ENCODE data around the gene URGCP. TPM values are rescaled to one million over a fixed set of nuclear protein-coding genes. Genes with fewer than 3 reads are reported as not detected.

URGCP gene, protein sequence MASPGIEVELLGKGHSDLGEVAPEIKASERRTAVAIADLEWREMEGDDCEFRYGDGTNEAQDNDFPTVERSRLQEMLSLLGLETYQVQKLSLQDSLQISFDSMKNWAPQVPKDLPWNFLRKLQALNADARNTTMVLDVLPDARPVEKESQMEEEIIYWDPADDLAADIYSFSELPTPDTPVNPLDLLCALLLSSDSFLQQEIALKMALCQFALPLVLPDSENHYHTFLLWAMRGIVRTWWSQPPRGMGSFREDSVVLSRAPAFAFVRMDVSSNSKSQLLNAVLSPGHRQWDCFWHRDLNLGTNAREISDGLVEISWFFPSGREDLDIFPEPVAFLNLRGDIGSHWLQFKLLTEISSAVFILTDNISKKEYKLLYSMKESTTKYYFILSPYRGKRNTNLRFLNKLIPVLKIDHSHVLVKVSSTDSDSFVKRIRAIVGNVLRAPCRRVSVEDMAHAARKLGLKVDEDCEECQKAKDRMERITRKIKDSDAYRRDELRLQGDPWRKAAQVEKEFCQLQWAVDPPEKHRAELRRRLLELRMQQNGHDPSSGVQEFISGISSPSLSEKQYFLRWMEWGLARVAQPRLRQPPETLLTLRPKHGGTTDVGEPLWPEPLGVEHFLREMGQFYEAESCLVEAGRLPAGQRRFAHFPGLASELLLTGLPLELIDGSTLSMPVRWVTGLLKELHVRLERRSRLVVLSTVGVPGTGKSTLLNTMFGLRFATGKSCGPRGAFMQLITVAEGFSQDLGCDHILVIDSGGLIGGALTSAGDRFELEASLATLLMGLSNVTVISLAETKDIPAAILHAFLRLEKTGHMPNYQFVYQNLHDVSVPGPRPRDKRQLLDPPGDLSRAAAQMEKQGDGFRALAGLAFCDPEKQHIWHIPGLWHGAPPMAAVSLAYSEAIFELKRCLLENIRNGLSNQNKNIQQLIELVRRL
- 10 to 100 TPM; 38.0 to 46.7 TPM for total RNA-seq
- polyA plus RNA-seq = 10 to 100 TPM in 1 of 2 donors, 1 to 10 TPM in 1; 9.1 to 24.2 TPM
- long read RNA-seq, donor 1, full-length matches to known transcripts = 57 of 94 reads
- long read RNA-seq, donor 1, partial matches to known transcripts = 1 of 94 reads
- long read RNA-seq, donor 1, other reads (novel, unspliced or antisense) = 36 of 94 reads
- long read RNA-seq, donor 2, full-length matches to known transcripts = 36 of 63 reads
- long read RNA-seq, donor 2, partial matches to known transcripts = 1 of 63 reads
- long read RNA-seq, donor 2, other reads (novel, unspliced or antisense) = 26 of 63 reads

DNA sequence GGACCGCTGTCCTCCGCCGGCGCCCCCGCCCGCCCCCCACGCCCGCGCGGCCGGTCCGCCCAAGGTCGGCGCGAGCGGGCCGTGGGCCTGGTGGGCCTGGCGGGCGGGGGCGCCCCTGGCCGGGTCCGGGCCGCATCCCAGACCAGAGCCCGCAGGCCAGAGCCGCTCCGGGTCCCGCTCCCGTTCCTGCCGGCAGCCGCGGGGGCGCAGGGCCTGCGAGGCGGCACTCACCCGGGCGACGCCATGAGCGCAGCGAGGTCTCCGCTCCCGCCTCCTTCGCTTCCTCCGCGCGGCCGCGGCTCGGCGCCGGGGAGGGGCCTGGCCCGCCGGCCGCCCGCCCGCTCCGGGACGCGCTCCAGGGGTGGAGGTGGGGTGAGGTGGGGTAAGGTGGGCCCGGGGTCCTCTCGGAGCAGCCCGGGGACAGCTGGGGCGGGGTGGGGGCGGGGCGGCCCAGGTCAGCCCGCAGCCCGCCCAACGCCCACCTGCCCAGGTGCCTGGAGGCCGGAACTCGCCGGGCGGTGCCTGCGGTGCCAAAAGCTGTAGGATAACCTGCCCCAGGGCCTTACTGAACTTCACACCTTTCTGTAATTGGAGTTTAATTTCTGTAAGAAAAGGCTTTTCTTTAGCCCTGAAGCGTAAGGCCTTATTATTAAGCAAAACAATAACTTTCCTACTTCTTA, at the start of gene URGCP:
TSS of gene URGCP (minus strand) at position 266 of the 680 bp plus-strand sequence. CDS start at position 245, 21 bp downstream.
- no peaks in the 10 kb centered on the region for H3K36me3 ChIP-seq (ENCODE audit: control insufficient read depth in 1 of 2, insufficient read depth in 2 of 2, low read length in 1 of 2)
- 0% methylated on average over 11 to 73 of the region's 73 CpGs for WGBS, 2 donors
- intact Hi-C loops (cut with DNase I) = no loop called here
- no peaks in the 10 kb centered on the region for H3K9me3 ChIP-seq (ENCODE audit: control insufficient read depth, low read length)
- H3K4me3 ChIP-seq (ENCODE audit: low read length in 2 of 2) = peak within 1 kb of the TSS; percentile 96 to 99
- H3K27ac ChIP-seq (ENCODE audit: low read depth in 1 of 2, low read length in 2 of 2) = peak within 1 kb of the TSS; percentile 91 to 97
- no peaks in the 10 kb centered on the region for H3K27me3 ChIP-seq (ENCODE audit: control insufficient read depth in 1 of 2, insufficient read depth in 2 of 2, low read length in 1 of 2)
- no peaks in the 10 kb centered on the region for H3K4me1 ChIP-seq (ENCODE audit: control insufficient read depth in 1 of 2, insufficient read depth in 2 of 2, low read length in 2 of 2)
- ATAC-seq (ENCODE audit: low FRiP score) = peak; percentile 70
- DNase-seq = peak; percentile 68 to 88

DNA sequence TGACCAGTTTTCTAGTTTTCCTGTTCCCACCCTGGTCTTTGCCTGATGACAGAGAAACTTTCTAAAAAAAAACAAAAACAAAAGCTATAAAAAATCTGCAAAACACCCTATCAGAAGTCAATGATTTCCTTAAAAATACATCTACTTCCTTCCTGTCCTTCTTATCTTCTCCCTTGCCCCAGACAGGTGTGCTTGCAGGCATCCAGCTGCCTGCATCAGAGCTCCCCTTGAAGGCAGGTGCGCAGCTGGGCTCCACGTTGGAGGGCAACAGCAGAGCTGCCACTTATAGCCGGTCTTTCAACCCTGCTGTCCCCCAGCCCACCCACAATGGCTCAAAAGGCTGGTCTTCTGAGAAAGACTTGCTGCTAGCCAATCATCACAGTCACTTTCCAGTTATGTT, 49.6 kb upstream of the URGCP start:
- Histone ChIP-seq H3K9me3 (ENCODE audit: control insufficient read depth, low read length) (no peaks in the 10 kb centered on the region), H3K4me3 (ENCODE audit: low read length in 2 of 2) (no peak overlapping the region), H3K36me3 (ENCODE audit: control insufficient read depth in 1 of 2, insufficient read depth in 2 of 2, low read length in 1 of 2) (peaks cover 4 to 6% of the 10 kb centered on the region in 2 donors), H3K4me1 (ENCODE audit: control insufficient read depth in 1 of 2, insufficient read depth in 2 of 2, low read length in 2 of 2) (no peaks in the 10 kb centered on the region), H3K27me3 (ENCODE audit: control insufficient read depth in 1 of 2, insufficient read depth in 2 of 2, low read length in 1 of 2) (no peaks in the 10 kb centered on the region), H3K27ac (ENCODE audit: low read depth in 1 of 2, low read length in 2 of 2) (no peak overlapping the region)
- WGBS, 2 donors = 72 to 78% methylated on average over 3 of the region's 3 CpGs
- DNase-seq (no peak), ATAC-seq (ENCODE audit: low FRiP score) (no peak)
- intact Hi-C loops (cut with DNase I) = no loop called here

DNA sequence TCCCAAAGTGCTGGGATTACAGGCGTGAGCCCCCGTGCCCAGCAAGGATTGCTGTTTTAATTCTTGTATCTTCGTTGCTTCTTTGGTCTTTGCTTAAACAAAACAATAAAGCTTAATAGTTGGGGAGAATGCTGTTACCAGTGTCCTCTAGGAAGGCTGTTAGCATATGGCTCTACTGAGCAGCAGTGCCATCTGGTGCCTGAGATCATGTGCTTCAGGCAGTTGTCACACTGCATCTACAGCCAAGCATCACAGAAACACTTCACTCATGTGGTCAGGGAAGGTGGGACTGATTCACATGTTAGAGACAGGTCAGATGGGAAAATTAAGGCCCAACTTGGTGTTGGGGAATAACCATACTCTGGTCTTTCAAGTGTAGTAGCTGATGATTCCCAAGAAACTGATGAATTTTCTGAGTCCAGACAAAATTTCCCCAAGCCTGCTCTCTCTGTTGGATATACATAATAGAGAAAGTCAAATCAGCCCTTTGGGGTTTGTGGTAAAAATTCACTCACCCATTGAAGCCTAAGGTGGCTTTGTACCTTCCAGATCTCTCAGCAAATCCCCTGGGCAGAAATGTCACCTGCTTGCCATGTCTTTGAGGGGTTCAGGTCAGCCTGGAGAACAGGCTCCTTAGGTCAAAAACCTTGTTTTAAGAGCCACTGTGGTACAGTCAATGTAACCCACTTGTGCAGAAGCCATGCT, 48.3 kb upstream of the URGCP start:
- no peaks in the 10 kb centered on the region for H3K9me3 ChIP-seq (ENCODE audit: control insufficient read depth, low read length)
- peaks cover 0 to 5% of the 10 kb centered on the region in 2 donors for H3K36me3 ChIP-seq (ENCODE audit: control insufficient read depth in 1 of 2, insufficient read depth in 2 of 2, low read length in 1 of 2)
- H3K27me3 ChIP-seq (ENCODE audit: control insufficient read depth in 1 of 2, insufficient read depth in 2 of 2, low read length in 1 of 2) = no peaks in the 10 kb centered on the region
- no peak for ATAC-seq (ENCODE audit: low FRiP score)
- H3K4me3 ChIP-seq (ENCODE audit: low read length in 2 of 2) = no peak overlapping the region
- no peaks in the 10 kb centered on the region for H3K4me1 ChIP-seq (ENCODE audit: control insufficient read depth in 1 of 2, insufficient read depth in 2 of 2, low read length in 2 of 2)
- intact Hi-C loops (cut with DNase I) = no loop called here
- DNase-seq = no peak
- H3K27ac ChIP-seq (ENCODE audit: low read depth in 1 of 2, low read length in 2 of 2) = no peak overlapping the region
- WGBS, 2 donors = 52 to 54% methylated on average over 3 of the region's 3 CpGs

DNA sequence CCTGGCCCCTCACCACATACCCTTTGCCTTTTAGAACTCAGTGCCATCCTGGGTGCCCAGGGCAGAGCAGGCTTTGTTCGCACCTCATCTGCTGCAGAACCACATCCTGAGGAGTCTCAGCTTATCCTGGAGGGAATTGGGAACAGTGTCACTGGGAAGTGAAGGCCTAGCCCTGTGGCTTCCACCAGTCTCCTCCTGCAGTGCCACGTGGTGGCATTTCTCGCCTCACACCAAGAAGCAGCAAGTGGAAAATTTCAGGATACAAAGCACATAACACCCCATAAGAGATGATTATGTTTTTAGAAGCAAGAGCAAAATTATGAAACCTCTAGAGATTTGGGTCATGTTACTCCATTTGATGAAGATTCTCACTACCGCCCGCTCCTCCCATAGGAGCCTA, 46.7 kb upstream of the URGCP start:
- Histone ChIP-seq H3K27ac (ENCODE audit: low read depth in 1 of 2, low read length in 2 of 2) (no peak overlapping the region), H3K36me3 (ENCODE audit: control insufficient read depth in 1 of 2, insufficient read depth in 2 of 2, low read length in 1 of 2) (peaks cover 5 to 7% of the 10 kb centered on the region in 2 donors), H3K9me3 (ENCODE audit: control insufficient read depth, low read length) (no peaks in the 10 kb centered on the region), H3K4me1 (ENCODE audit: control insufficient read depth in 1 of 2, insufficient read depth in 2 of 2, low read length in 2 of 2) (no peaks in the 10 kb centered on the region), H3K4me3 (ENCODE audit: low read length in 2 of 2) (no peak overlapping the region), H3K27me3 (ENCODE audit: control insufficient read depth in 1 of 2, insufficient read depth in 2 of 2, low read length in 1 of 2) (no peaks in the 10 kb centered on the region)
- 96% methylated on average over 5 of the region's 5 CpGs for WGBS, 2 donors
- intact Hi-C loops (cut with DNase I) = no loop called here
- no peak for DNase-seq
- ATAC-seq (ENCODE audit: low FRiP score) = no peak

DNA sequence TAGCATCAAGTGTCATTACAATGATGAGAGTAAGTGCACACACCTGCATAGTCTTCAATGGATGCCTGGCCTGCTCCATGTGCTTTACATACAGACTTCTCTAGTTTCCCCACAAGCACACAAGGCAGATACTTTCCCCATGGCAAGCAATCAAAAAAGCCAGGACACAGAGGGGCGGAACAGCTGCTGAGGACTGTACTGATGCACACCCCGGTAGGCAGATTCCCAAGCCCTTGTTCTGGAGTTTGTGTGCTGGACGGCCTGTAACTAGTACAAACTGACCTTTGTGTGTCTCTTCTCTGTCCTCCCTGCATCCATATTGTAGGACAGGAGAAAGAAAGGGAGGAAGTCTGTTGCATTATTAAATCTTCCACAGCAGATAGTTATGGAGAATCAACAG, 45.6 kb upstream of the URGCP start:
- H3K27me3 ChIP-seq (ENCODE audit: control insufficient read depth in 1 of 2, insufficient read depth in 2 of 2, low read length in 1 of 2) = no peaks in the 10 kb centered on the region
- 88 to 91% methylated on average over 3 of the region's 3 CpGs for WGBS, 2 donors
- intact Hi-C loops (cut with DNase I) = no loop called here
- DNase-seq (no peak), ATAC-seq (ENCODE audit: low FRiP score) (no peak)
- H3K36me3 ChIP-seq (ENCODE audit: control insufficient read depth in 1 of 2, insufficient read depth in 2 of 2, low read length in 1 of 2) = peaks cover 5 to 7% of the 10 kb centered on the region in 2 donors
- H3K4me1 ChIP-seq (ENCODE audit: control insufficient read depth in 1 of 2, insufficient read depth in 2 of 2, low read length in 2 of 2) = no peaks in the 10 kb centered on the region
- no peaks in the 10 kb centered on the region for H3K9me3 ChIP-seq (ENCODE audit: control insufficient read depth, low read length)
- no peak overlapping the region for H3K27ac ChIP-seq (ENCODE audit: low read depth in 1 of 2, low read length in 2 of 2)
- H3K4me3 ChIP-seq (ENCODE audit: low read length in 2 of 2) = no peak overlapping the region

DNA sequence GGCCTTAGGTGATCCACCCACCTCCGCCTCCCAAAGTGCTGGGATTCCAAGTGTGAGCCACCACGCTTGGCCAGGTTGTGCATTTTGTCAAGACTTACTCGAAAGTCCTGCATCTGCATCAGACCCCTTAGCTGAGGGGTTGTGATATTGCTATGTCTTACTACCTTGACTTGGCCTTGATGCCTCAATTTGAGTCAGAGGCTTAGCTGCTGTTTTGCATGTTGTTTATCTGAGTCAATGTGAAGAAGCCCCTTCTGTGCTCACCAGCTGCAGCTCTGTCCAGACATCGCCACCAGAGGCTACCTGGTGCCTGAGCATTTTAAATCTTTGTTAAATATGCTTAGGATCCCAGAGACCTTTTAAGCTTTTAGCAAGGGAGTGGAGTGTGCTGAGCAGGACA, 37.9 kb upstream of the URGCP start:
- no peaks in the 10 kb centered on the region for H3K9me3 ChIP-seq (ENCODE audit: control insufficient read depth, low read length)
- WGBS, 2 donors = 92 to 95% methylated on average over 4 of the region's 4 CpGs
- intact Hi-C loops (cut with DNase I) = no loop called here
- H3K27ac ChIP-seq (ENCODE audit: low read depth in 1 of 2, low read length in 2 of 2) = no peak overlapping the region
- ATAC-seq (ENCODE audit: low FRiP score) (no peak), DNase-seq (no peak)
- H3K4me1 ChIP-seq (ENCODE audit: control insufficient read depth in 1 of 2, insufficient read depth in 2 of 2, low read length in 2 of 2) = no peaks in the 10 kb centered on the region
- H3K27me3 ChIP-seq (ENCODE audit: control insufficient read depth in 1 of 2, insufficient read depth in 2 of 2, low read length in 1 of 2) = no peaks in the 10 kb centered on the region
- H3K4me3 ChIP-seq (ENCODE audit: low read length in 2 of 2) = no peak overlapping the region
- peaks cover 2 to 3% of the 10 kb centered on the region in 2 donors for H3K36me3 ChIP-seq (ENCODE audit: control insufficient read depth in 1 of 2, insufficient read depth in 2 of 2, low read length in 1 of 2)

DNA sequence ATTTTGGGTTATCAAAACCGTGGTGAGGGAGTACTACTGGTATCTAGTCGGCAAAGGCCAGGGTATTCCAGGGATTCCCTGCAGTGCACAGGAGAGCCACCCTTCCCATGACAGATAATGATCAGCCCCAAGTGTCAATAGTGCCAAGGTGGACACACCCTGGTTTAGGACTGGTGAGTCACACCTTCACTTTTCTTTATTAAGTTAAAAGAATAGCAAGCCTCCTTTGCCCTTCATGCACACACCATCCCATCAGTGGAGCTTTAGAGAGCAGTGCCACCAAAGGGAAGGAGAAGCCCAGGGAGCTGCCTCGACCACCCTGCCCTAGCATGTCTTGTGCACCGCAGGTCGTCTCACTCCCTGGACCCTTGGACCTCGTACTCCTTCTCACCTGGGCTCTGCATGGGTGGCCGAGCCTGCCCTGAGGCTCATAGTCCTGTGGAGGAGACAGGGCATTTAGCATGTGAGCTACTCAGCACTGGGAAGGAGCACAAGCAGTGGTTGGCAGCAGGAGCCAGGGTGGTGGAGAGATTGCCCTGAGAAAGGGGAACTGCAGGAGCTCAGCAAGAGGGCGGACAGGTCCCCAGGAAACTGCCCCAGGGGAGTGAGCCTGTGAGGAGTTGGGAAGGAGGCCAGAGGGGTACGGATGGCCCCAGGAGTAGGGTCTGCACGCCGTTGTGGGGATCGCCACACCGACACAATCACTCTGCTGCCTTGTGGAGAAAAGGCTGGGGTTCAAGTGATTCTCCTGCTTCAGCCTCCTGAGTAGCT, 37.2 kb upstream of the URGCP start:
- no peak for ATAC-seq (ENCODE audit: low FRiP score)
- peaks cover 0 to 1% of the 10 kb centered on the region in 2 donors for H3K36me3 ChIP-seq (ENCODE audit: control insufficient read depth in 1 of 2, insufficient read depth in 2 of 2, low read length in 1 of 2)
- intact Hi-C loops (cut with DNase I) = no loop called here
- no peak overlapping the region for H3K4me3 ChIP-seq (ENCODE audit: low read length in 2 of 2)
- 84 to 85% methylated on average over 13 of the region's 13 CpGs for WGBS, 2 donors
- H3K9me3 ChIP-seq (ENCODE audit: control insufficient read depth, low read length) = no peaks in the 10 kb centered on the region
- H3K27me3 ChIP-seq (ENCODE audit: control insufficient read depth in 1 of 2, insufficient read depth in 2 of 2, low read length in 1 of 2) = no peaks in the 10 kb centered on the region
- H3K27ac ChIP-seq (ENCODE audit: low read depth in 1 of 2, low read length in 2 of 2) = no peak overlapping the region
- no peaks in the 10 kb centered on the region for H3K4me1 ChIP-seq (ENCODE audit: control insufficient read depth in 1 of 2, insufficient read depth in 2 of 2, low read length in 2 of 2)
- no peak for DNase-seq

Data from aorta (tissue), 5 donors.